Neural cell (in vitro differentiated cells): ENCODE data around the gene SLC5A2. TPM values are rescaled to one million over a fixed set of nuclear protein-coding genes. Genes with fewer than 3 reads are reported as not detected.

Experiments
- H2AFZ ChIP-seq: fragments of 200-600, 300-800 bp; sonication (generic), shearing (Covaris generic); 2 replicates; pipeline ENCODE4 v1.6.0; 2014; ENCODE audit warnings: low read depth, mild to moderate bottlenecking, antibody characterized with exemption, low read length, moderate library complexity
- H3F3A ChIP-seq: fragments of 200-600 bp; shearing (Covaris generic); 2 replicates; pipeline ENCODE4 v1.6.1; 2016; ENCODE audit warnings: mild to moderate bottlenecking, moderate library complexity, mixed read lengths, antibody characterized with exemption, low read length; ENCODE audit not compliant: insufficient read depth, poor library complexity, severe bottlenecking
- H3K27ac ChIP-seq: fragments of 200-600, 300-800 bp; sonication (generic), shearing (Covaris generic); 2 replicates; pipeline ENCODE4 v1.5.1; 2014; ENCODE audit warnings: mild to moderate bottlenecking, low read length, moderate library complexity
- H3K27me3 ChIP-seq: fragments of 300-800, 200-600 bp; sonication (generic), shearing (Covaris generic); 2 replicates; pipeline ENCODE4 v1.6.0; 2014; ENCODE audit warnings: mild to moderate bottlenecking, low read depth, low read length, moderate library complexity; ENCODE audit not compliant: insufficient read depth
- H3K36me3 ChIP-seq: fragments of 300-800, 200-600 bp; sonication (generic), shearing (Covaris generic); 2 replicates; pipeline ENCODE4 v1.5.1; 2014; ENCODE audit warnings: mild to moderate bottlenecking, antibody characterized with exemption, low read length, moderate library complexity; ENCODE audit not compliant: insufficient read depth
- H3K4me2 ChIP-seq: fragments of 300-800, 200-600 bp; sonication (generic), shearing (Covaris generic); 2 replicates; pipeline ENCODE4 v1.6.0; 2014; ENCODE audit warnings: mild to moderate bottlenecking, low read length
- H3K4me3 ChIP-seq: fragments of 300-800, 200-600 bp; sonication (generic), shearing (Covaris generic); 2 replicates; pipeline ENCODE4 v1.5.1; 2014; ENCODE audit warnings: mild to moderate bottlenecking, low read length, moderate library complexity
- H3K79me2 ChIP-seq: fragments of 200-600 bp; shearing (Covaris generic); replicated peaks from 2 replicates; pipeline ENCODE4 v1.6.0; 2014; ENCODE audit warnings: mild to moderate bottlenecking, low read length, moderate library complexity; ENCODE audit not compliant: insufficient read depth
- H3K9ac ChIP-seq: fragments of 300-800, 200-600 bp; sonication (generic), shearing (Covaris generic); 2 replicates; pipeline ENCODE4 v1.6.1; 2016; ENCODE audit warnings: mild to moderate bottlenecking, low read length, mixed read lengths
- H3K9me2 ChIP-seq: fragments of 200-600 bp; shearing (Covaris generic); 2 replicates; pipeline ENCODE4 v1.6.1; 2016; ENCODE audit warnings: mild to moderate bottlenecking, low read length, mixed read lengths; ENCODE audit not compliant: insufficient read depth
- H3K9me3 ChIP-seq: fragments of 200-600, 300-800 bp; sonication (generic), shearing (Covaris generic); 2 replicates; pipeline ENCODE4 v1.6.1; 2016; ENCODE audit warnings: mild to moderate bottlenecking, mixed run types, low read length, moderate library complexity, mixed read lengths
- H4K20me1 ChIP-seq: fragments of 200-600 bp; shearing (Covaris generic); 2 replicates; pipeline ENCODE4 v1.6.1; 2016; ENCODE audit warnings: mild to moderate bottlenecking, mixed run types; ENCODE audit not compliant: insufficient read depth
- CTCF ChIP-seq: fragments of 450-650 bp; IDR thresholded peaks from 2 replicates; pipeline ENCODE4 v1.5.1; 2014; ENCODE audit warnings: antibody characterized with exemption, mild to moderate bottlenecking, moderate library complexity; ENCODE audit not compliant: poor library complexity, severe bottlenecking
- EP300 ChIP-seq: fragments of 450-650 bp; conservative IDR thresholded peaks from 2 replicates; pipeline ENCODE4 v1.6.1; 2014; ENCODE audit warnings: antibody characterized with exemption, mild to moderate bottlenecking, moderate library complexity; ENCODE audit not compliant: poor library complexity, severe bottlenecking
- EZH2 ChIP-seq: fragments of 200-600, 300-800 bp; shearing (Covaris generic), sonication (generic); IDR thresholded peaks from 2 replicates; pipeline ENCODE4 v1.6.1; 2014; ENCODE audit warnings: antibody characterized with exemption, low read length, borderline replicate concordance, mild to moderate bottlenecking; ENCODE audit not compliant: insufficient read depth, poor library complexity, severe bottlenecking
- MXI1 ChIP-seq: fragments of 450-650 bp; conservative IDR thresholded peaks from 2 replicates; pipeline ENCODE4 v1.6.1; 2014; ENCODE audit warnings: antibody characterized with exemption, mild to moderate bottlenecking; ENCODE audit not compliant: poor library complexity, severe bottlenecking
- POLR2AphosphoS5 ChIP-seq: IDR thresholded peaks from 2 replicates; pipeline ENCODE4 v1.6.1; 2012
- RAD21 ChIP-seq: fragments of 450-650 bp; conservative IDR thresholded peaks from 2 replicates; pipeline ENCODE4 v1.6.1; 2014; ENCODE audit warnings: antibody characterized with exemption, mild to moderate bottlenecking, moderate library complexity
- REST ChIP-seq: IDR thresholded peaks from 2 replicates; pipeline ENCODE4 v1.6.1; 2012; ENCODE audit warnings: borderline replicate concordance
- SMC3 ChIP-seq: fragments of 450-650 bp; conservative IDR thresholded peaks from 2 replicates; pipeline ENCODE4 v1.6.1; 2014; ENCODE audit warnings: antibody characterized with exemption, mild to moderate bottlenecking, moderate library complexity; ENCODE audit not compliant: poor library complexity
- TAF1 ChIP-seq: IDR thresholded peaks from 2 replicates; pipeline ENCODE4 v1.6.1; 2012; ENCODE audit warnings: low read depth
- polyA plus RNA-seq: library from polyadenylated mRNA; depleted of rRNA; stranded (reverse); fragments of >200 nt; gene quantifications from 2 replicates; pipeline ENCODE4 v1.2.3, GENCODE V29; 2014

The SLC5A2 gene
- polyA plus RNA-seq, 1 donor from 2014 or later: not detected

- Histone ChIP-seq H2AFZ (no peak overlapping the region), H3K27me3 (peaks cover 44% of the 10 kb centered on the region)
Observed at GRCh38 chr16:31529108-31529936, 46.4 kb downstream of the SLC5A2 start.

GRCh38 chr16:31529937-31530312 lies 47.0 kb downstream of the SLC5A2 start:
- H3K27ac ChIP-seq: no peak overlapping the region
- no peaks in the 10 kb centered on the region for H3K36me3 ChIP-seq
- H3K4me2 ChIP-seq: no peak overlapping the region
- no peak for TF ChIP-seq POLR2AphosphoS5
- TF ChIP-seq MXI1: no peak
- TF ChIP-seq REST: no peak
- H3F3A ChIP-seq: no peaks in the 10 kb centered on the region
- peaks cover 44% of the 10 kb centered on the region for H3K27me3 ChIP-seq
- H3K79me2 ChIP-seq: no peaks in the 10 kb centered on the region
- no peaks in the 10 kb centered on the region for H3K9me2 ChIP-seq
- no peak overlapping the region for H2AFZ ChIP-seq
- H4K20me1 ChIP-seq: no peaks in the 10 kb centered on the region
- H3K9me3 ChIP-seq: no peaks in the 10 kb centered on the region
- peak overlapping the region; percentile 47 for H3K4me3 ChIP-seq
- H3K9ac ChIP-seq: no peak overlapping the region

More at GRCh38 chr16:31529108-31529936, 46.4 kb downstream of the SLC5A2 start:
- H3K4me3 ChIP-seq: peak overlapping the region; percentile 47
- no peaks in the 10 kb centered on the region for H3K9me2 ChIP-seq
- no peak overlapping the region for H3K4me2 ChIP-seq
- no peak overlapping the region for H3K27ac ChIP-seq
- no peaks in the 10 kb centered on the region for H3K79me2 ChIP-seq
- no peaks in the 10 kb centered on the region for H4K20me1 ChIP-seq
- no peaks in the 10 kb centered on the region for H3K36me3 ChIP-seq
- H3F3A ChIP-seq: no peaks in the 10 kb centered on the region
- H3K9me3 ChIP-seq: no peaks in the 10 kb centered on the region
- H3K9ac ChIP-seq: no peak overlapping the region
- TF ChIP-seq RAD21: no peak
- no peak for TF ChIP-seq EZH2
- no peak for TF ChIP-seq REST
- TF ChIP-seq SMC3: no peak
- TF ChIP-seq TAF1: no peak
- TF ChIP-seq EP300: no peak
- no peak for TF ChIP-seq MXI1
- no peak for TF ChIP-seq CTCF
- no peak for TF ChIP-seq POLR2AphosphoS5
